IMR-90 (cell line): ENCODE data around the gene CHL1. TPM values are rescaled to one million over a fixed set of nuclear protein-coding genes. Genes with fewer than 3 reads are reported as not detected.

ENCODE experiments used
- ATAC-seq: fragments of 200-7000 bp; cut with Tn5 transposase; 2 replicates; pipeline ENCODE4 v1.9.1; 2020; ENCODE audit warnings: low read depth, mild to moderate bottlenecking, moderate library complexity
- BruUV-seq: library from RNA; stranded (reverse); fragments of 400-500 nt; replicated peaks from 2 replicates; lab custom pipeline; 2021; lab: Mats Ljungman, UMichigan
- CTCF ChIA-PET: fragments of 300-600 bp; formaldehyde crosslinking; extraction: SDS; loops from one replicate; lab custom pipeline; 2021; ENCODE audit warnings: antibody characterized with exemption; lab: Yijun Ruan, JAX
- POLR2A ChIA-PET: fragments of 300-600 bp; sonication (Branson Sonifier 250); formaldehyde crosslinking; loops from one replicate; lab custom pipeline; 2022; ENCODE audit warnings: antibody characterized with exemption; ENCODE audit not compliant: unreplicated experiment; lab: Charles Lee
- DNase-seq: peaks from one replicate; pipeline ENCODE4 v3.0.0; 2013
- H2AFZ ChIP-seq: replicated peaks from 2 replicates; pipeline ENCODE3; 2013; ENCODE audit warnings: low read length, mild to moderate bottlenecking; ENCODE audit not compliant: poor library complexity
- H2AK5ac ChIP-seq: 2 replicates; pipeline ENCODE4 v1.6.1; 2013; ENCODE audit warnings: low read depth, low read length, inconsistent platforms
- H2AK9ac ChIP-seq: replicated peaks from 2 replicates; pipeline ENCODE3; 2013; ENCODE audit warnings: mild to moderate bottlenecking, low read depth, low read length, moderate library complexity; ENCODE audit not compliant: poor library complexity
- H2BK120ac ChIP-seq: 2 replicates; pipeline ENCODE4 v1.6.1; 2013; ENCODE audit warnings: low read depth, low read length, inconsistent platforms
- H2BK15ac ChIP-seq: 3 replicates; pipeline ENCODE4 v1.6.1; 2013; ENCODE audit warnings: low read depth, low read length, inconsistent platforms
- H2BK20ac ChIP-seq: 2 replicates; pipeline ENCODE4 v1.6.1; 2013; ENCODE audit warnings: low read depth, mild to moderate bottlenecking, inconsistent platforms, low read length, moderate library complexity
- H2BK5ac ChIP-seq: 2 replicates; pipeline ENCODE4 v1.6.1; 2013; ENCODE audit warnings: mild to moderate bottlenecking, low read depth, low read length, inconsistent platforms; ENCODE audit not compliant: poor library complexity, severe bottlenecking
- H3K14ac ChIP-seq: replicated peaks from 2 replicates; pipeline ENCODE4 v1.6.1; 2013; ENCODE audit warnings: low read depth, low read length, inconsistent platforms
- H3K18ac ChIP-seq: 2 replicates; pipeline ENCODE4 v1.6.1; 2013; ENCODE audit warnings: low read depth, low read length, control low read depth
- H3K23ac ChIP-seq: 2 replicates; pipeline ENCODE4 v1.6.1; 2013; ENCODE audit warnings: low read depth, low read length, inconsistent platforms
- H3K27ac ChIP-seq: 2 replicates; pipeline ENCODE4 v1.5.1; 2013; ENCODE audit warnings: mild to moderate bottlenecking, control low read depth, low read length; ENCODE audit not compliant: insufficient read depth
- H3K27me3 ChIP-seq: 2 replicates; pipeline ENCODE4 v1.6.1; 2013; ENCODE audit warnings: low read length; ENCODE audit not compliant: control insufficient read depth, insufficient read depth
- H3K36me3 ChIP-seq: 2 replicates; pipeline ENCODE4 v1.6.1; 2013; ENCODE audit warnings: low read length, mixed read lengths; ENCODE audit not compliant: control insufficient read depth, insufficient read depth
- H3K4ac ChIP-seq: 2 replicates; pipeline ENCODE4 v1.6.1; 2013; ENCODE audit warnings: low read depth, low read length, inconsistent platforms
- H3K4me1 ChIP-seq: 2 replicates; pipeline ENCODE4 v1.6.1; 2013; ENCODE audit warnings: low read length, mixed read lengths; ENCODE audit not compliant: control insufficient read depth, insufficient read depth
- H3K4me2 ChIP-seq: 2 replicates; pipeline ENCODE4 v1.6.1; 2013; ENCODE audit warnings: low read depth, mild to moderate bottlenecking, control low read depth, low read length, moderate library complexity
- H3K4me3 ChIP-seq: 2 replicates; pipeline ENCODE4 v1.5.1; 2013; ENCODE audit warnings: low read depth, mild to moderate bottlenecking, control low read depth, low read length, moderate library complexity; ENCODE audit not compliant: insufficient read depth
- H3K56ac ChIP-seq: 2 replicates; pipeline ENCODE4 v1.6.1; 2013; ENCODE audit warnings: low read length, inconsistent platforms; ENCODE audit not compliant: insufficient read depth; ENCODE audit errors: extremely low read depth
- H3K79me1 ChIP-seq, 2 experiments: 2 replicates each; pipeline ENCODE4 v1.6.1; 2013; ENCODE audit warnings: low read length in 2 of 2, inconsistent platforms in 1 of 2, low read depth in 1 of 2
- H3K9ac ChIP-seq: 2 replicates; pipeline ENCODE4 v1.6.1; 2013; ENCODE audit warnings: low read depth, low read length, control low read depth
- H3K9me1 ChIP-seq: 2 replicates; pipeline ENCODE4 v1.6.1; 2013; ENCODE audit warnings: low read length, inconsistent platforms; ENCODE audit not compliant: insufficient read depth
- H3K9me3 ChIP-seq: 2 replicates; pipeline ENCODE4 v1.6.1; 2013; ENCODE audit warnings: low read length; ENCODE audit not compliant: control insufficient read depth, insufficient read depth
- H4K20me1 ChIP-seq: 2 replicates; pipeline ENCODE4 v1.6.1; 2013; ENCODE audit warnings: low read length, inconsistent platforms; ENCODE audit not compliant: insufficient read depth
- H4K5ac ChIP-seq: 2 replicates; pipeline ENCODE4 v1.6.1; 2013; ENCODE audit warnings: mild to moderate bottlenecking, low read depth, low read length, control low read depth
- H4K8ac ChIP-seq, 2 experiments: 2 replicates each; pipeline ENCODE4 v1.6.1; 2013; ENCODE audit warnings: low read depth in 2 of 2, low read length in 2 of 2, control low read depth in 1 of 2, inconsistent platforms in 1 of 2
- H4K91ac ChIP-seq: 2 replicates; pipeline ENCODE4 v1.6.1; 2013; ENCODE audit warnings: low read depth, low read length, inconsistent platforms; ENCODE audit not compliant: insufficient read depth
- BHLHE40 ChIP-seq: fragments of 150-350 bp; IDR thresholded peaks from 2 replicates; pipeline ENCODE4 v1.6.1; 2016; ENCODE audit warnings: mild to moderate bottlenecking, low read depth, low read length
- MXI1 ChIP-seq: IDR thresholded peaks from 2 replicates; pipeline ENCODE4 v1.6.1; 2012; ENCODE audit warnings: low read depth, mild to moderate bottlenecking, low read length, moderate library complexity, borderline replicate concordance
- NFE2L2 ChIP-seq: fragments of 150-350 bp; IDR thresholded peaks from 2 replicates; pipeline ENCODE4 v1.6.1; 2016; ENCODE audit warnings: low read depth, mild to moderate bottlenecking, low read length
- WGBS, 2 experiments: methylation state at CpG; one replicate each; pipeline versions ENCODE4 v1.1.5 to v1.1.7; 2013; ENCODE audit warnings: missing lambda C conversion rate in 2 of 2; ENCODE audit not compliant: insufficient read length in 1 of 2; ENCODE audit errors: extremely low coverage in 2 of 2; 5-methylcytosine and 5-hydroxymethylcytosine counted together
- dilution Hi-C: fragments of 300-500 bp; cut with HindIII; formaldehyde crosslinking; loops from one replicate; pipeline ENCODE4 v1.14.3; 2018; ENCODE audit warnings: low sequenced_read_pairs; ENCODE audit not compliant: unreplicated experiment
- in situ Hi-C: fragments of 300-500 bp; cut with MboI; formaldehyde crosslinking; loops from 3 replicates; pipeline ENCODE4 v1.14.3; 2019; ENCODE audit warnings: low sequenced_read_pairs, inconsistent platforms, mixed read lengths
- intact Hi-C: fragments of 100-400 bp; cut with micrococcal nuclease; formaldehyde crosslinking; loops from 2 replicates; pipeline ENCODE4 v1.10.0; 2022
- polyA plus RNA-seq, 3 experiments: library from polyadenylated mRNA; depleted of rRNA; stranded (reverse); fragments of >200 nt; gene quantifications; 2 replicates each; pipeline ENCODE4 v1.2.3, GENCODE V29; 2012; ENCODE audit warnings: low replicate concordance in 1 of 3
- total RNA-seq: library from RNA; depleted of rRNA; stranded (reverse); fragments of >200 nt; gene quantifications from 2 replicates; pipeline ENCODE4 v1.2.3, GENCODE V29; 2012

CHL1 gene
- total and polyA plus RNA-seq, 2 of the 4 experiments (the other 2 are of a cell fraction): 0.38 to 1.6 TPM

DNA sequence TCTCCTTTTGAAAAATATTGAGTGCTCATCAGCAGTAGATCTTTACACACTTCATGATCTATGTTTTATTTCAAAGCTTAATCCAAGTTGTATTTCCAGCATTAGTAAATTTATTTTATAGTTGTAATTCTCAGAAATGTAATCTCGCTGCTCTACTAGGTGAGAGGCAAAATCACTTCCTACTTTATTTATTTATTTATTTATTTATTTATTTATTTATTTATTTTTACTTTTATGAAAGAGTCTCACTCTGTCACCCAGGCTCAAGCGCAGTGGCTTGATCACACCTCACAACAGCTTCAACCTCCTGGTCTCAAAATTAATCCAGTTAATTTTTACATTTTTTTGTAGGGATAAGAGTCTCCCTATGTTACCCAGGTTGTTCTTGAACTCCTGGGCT lies 127.9 kb downstream of the CHL1 start:
- ChIA-PET CTCF (no interaction called here), POLR2A (no interaction called here)
- H4K20me1 ChIP-seq: no peaks in the 10 kb centered on the region
- H3K4ac ChIP-seq: no peak overlapping the region
- H3K36me3 ChIP-seq: no peaks in the 10 kb centered on the region
- intact Hi-C loops: no loop called here
- no peak for ATAC-seq
- no peak overlapping the region for H2BK5ac ChIP-seq
- no peak overlapping the region for H3K56ac ChIP-seq
- H2AK5ac ChIP-seq: no peak overlapping the region
- H2BK120ac ChIP-seq: no peak overlapping the region
- no peak overlapping the region for H3K23ac ChIP-seq
- H4K5ac ChIP-seq: no peak overlapping the region
- H2BK15ac ChIP-seq: no peak overlapping the region
- no peaks in the 10 kb centered on the region for H3K9me3 ChIP-seq
- no peak for TF ChIP-seq MXI1
- no peak for TF ChIP-seq NFE2L2
- no peak for TF ChIP-seq BHLHE40
- no peak overlapping the region for H2BK20ac ChIP-seq
- H3K18ac ChIP-seq: no peak overlapping the region
- no CpG with 5 or more reads among the region's 2 CpGs for WGBS, 2 experiments
- no peaks in the 10 kb centered on the region for H3K79me1 ChIP-seq
- BruUV-seq: no TSS peak
- H3K14ac ChIP-seq: no peak overlapping the region
- no peak overlapping the region for H4K91ac ChIP-seq
- no peak overlapping the region for H3K27ac ChIP-seq
- no peak overlapping the region for H2AK9ac ChIP-seq
- H3K4me3 ChIP-seq: no peak overlapping the region
- in situ Hi-C loops: no loop called here
- H3K9me1 ChIP-seq: no peaks in the 10 kb centered on the region
- H3K4me1 ChIP-seq: no peaks in the 10 kb centered on the region
- DNase-seq: no peak
- H4K8ac ChIP-seq: no peak overlapping the region
- no peak overlapping the region for H3K4me2 ChIP-seq
- H3K27me3 ChIP-seq: no peaks in the 10 kb centered on the region
- H3K9ac ChIP-seq: no peak overlapping the region
- dilution Hi-C loops: no loop called here
- H2AFZ ChIP-seq: no peak overlapping the region
